SU-DHL-6 (cell line): ENCODE measurements around the gene RCAN3.

Experiments used
- EZH2phosphoT487 ChIP-seq: fragments of 200-600 bp; sonication (generic), shearing (Covaris generic); conservative IDR thresholded peaks from 2 replicates; pipeline ENCODE4 v1.6.1; 2018; ENCODE audit warnings: mild to moderate bottlenecking, antibody characterized with exemption, low read length, moderate library complexity, mixed read lengths
- TF ChIP-seq, protein P1 (sequence below): fragments of 200-600 bp; sonication (generic); IDR thresholded peaks from one replicate; pipeline ENCODE4 v1.5.1; 2017; ENCODE audit warnings: antibody characterized with exemption, mild to moderate bottlenecking, low read length, moderate library complexity; ENCODE audit not compliant: insufficient read depth, poor library complexity, severe bottlenecking

GRCh38 chr1:24557711-24558131 lies 55.1 kb downstream of the RCAN3 start:
- TF ChIP-seq, protein P1, sequence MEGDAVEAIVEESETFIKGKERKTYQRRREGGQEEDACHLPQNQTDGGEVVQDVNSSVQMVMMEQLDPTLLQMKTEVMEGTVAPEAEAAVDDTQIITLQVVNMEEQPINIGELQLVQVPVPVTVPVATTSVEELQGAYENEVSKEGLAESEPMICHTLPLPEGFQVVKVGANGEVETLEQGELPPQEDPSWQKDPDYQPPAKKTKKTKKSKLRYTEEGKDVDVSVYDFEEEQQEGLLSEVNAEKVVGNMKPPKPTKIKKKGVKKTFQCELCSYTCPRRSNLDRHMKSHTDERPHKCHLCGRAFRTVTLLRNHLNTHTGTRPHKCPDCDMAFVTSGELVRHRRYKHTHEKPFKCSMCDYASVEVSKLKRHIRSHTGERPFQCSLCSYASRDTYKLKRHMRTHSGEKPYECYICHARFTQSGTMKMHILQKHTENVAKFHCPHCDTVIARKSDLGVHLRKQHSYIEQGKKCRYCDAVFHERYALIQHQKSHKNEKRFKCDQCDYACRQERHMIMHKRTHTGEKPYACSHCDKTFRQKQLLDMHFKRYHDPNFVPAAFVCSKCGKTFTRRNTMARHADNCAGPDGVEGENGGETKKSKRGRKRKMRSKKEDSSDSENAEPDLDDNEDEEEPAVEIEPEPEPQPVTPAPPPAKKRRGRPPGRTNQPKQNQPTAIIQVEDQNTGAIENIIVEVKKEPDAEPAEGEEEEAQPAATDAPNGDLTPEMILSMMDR: no peak
- TF ChIP-seq EZH2phosphoT487: no peak
